Measurements from ENCODE around the gene CXCR6. TPM values are rescaled to one million over a fixed set of nuclear protein-coding genes. Genes with fewer than 3 reads are reported as not detected.

The CXCR6 gene
- total RNA-seq, 1 experiment from 2014 or later: not detected

DNA sequence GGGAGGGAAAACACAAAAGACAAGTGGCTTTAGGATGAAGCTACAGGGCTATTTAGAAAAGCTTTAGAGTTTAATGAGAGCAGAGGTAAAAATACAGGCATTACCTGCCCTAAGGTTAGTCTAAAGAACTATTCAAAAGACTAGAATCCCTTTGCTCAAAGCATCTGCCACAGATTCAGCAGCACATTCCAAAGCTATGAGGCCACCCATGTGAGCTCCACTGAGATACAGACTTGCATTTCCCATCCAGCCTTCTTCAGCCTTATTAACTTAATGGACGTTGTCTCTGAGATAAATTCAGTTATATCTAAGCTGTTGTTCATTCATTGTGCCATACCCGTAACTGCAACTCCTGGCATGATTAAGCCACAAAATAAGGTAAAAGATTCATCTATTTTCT is 25.4 kb downstream of the CXCR6 start:
- Histone ChIP-seq H3K4ac (ENCODE audit: low read depth, low read length) (no peak overlapping the region), H3K4me1 (ENCODE audit: insufficient read depth, low read length) (no peaks in the 10 kb centered on the region), H3K79me1 (ENCODE audit: insufficient read depth, low read depth, low read length, poor library complexity, severe bottlenecking) (no peaks in the 10 kb centered on the region), H3K56ac (ENCODE audit: insufficient read length, low read depth, low read length) (no peak overlapping the region), H3K27ac (ENCODE audit: insufficient read length, low read depth, low read length) (no peak overlapping the region), H2BK120ac (ENCODE audit: low read depth, low read length, poor library complexity, severe bottlenecking) (no peak overlapping the region), H2BK5ac (ENCODE audit: insufficient read length, low read length) (no peak overlapping the region), H3K4me2 (ENCODE audit: insufficient read depth, insufficient read length, low read length) (no peak overlapping the region), H3K14ac (ENCODE audit: insufficient read depth, low read length) (no peak overlapping the region), H4K20me1 (ENCODE audit: control insufficient read depth, insufficient read depth, insufficient read length) (no peaks in the 10 kb centered on the region), H2AFZ (ENCODE audit: low read length) (no peak overlapping the region), H3K23me2 (ENCODE audit: insufficient read length, low read depth, low read length, poor library complexity, severe bottlenecking) (no peaks in the 10 kb centered on the region), H3K27me3 (ENCODE audit: insufficient read depth, low read length) (no peaks in the 10 kb centered on the region), H2BK12ac (ENCODE audit: insufficient read length, low read depth, low read length) (no peak overlapping the region), H3K23ac (ENCODE audit: insufficient read length, low read depth, low read length) (no peak overlapping the region), H2BK20ac (ENCODE audit: low read depth, low read length, poor library complexity, severe bottlenecking) (no peak overlapping the region), H4K8ac (replicated peaks; ENCODE audit: insufficient read length, low read depth, low read length) (no peak overlapping the region), H2BK15ac (ENCODE audit: low read depth, low read length) (no peak overlapping the region), H4K5ac (ENCODE audit: insufficient read length, low read depth, low read length) (no peak overlapping the region), H3K9me3 (ENCODE audit: control insufficient read depth, low read depth, low read length) (no peaks in the 10 kb centered on the region), H3K79me2 (ENCODE audit: insufficient read depth, low read length) (no peaks in the 10 kb centered on the region), H4K91ac (ENCODE audit: insufficient read length, low read depth, low read length) (no peak overlapping the region), H2AK5ac (ENCODE audit: insufficient read length, low read length) (no peak overlapping the region), H3T11ph (ENCODE audit: low read length) (no peak overlapping the region), H3K18ac (ENCODE audit: insufficient read length, low read depth, low read length) (no peak overlapping the region), H3K9ac (ENCODE audit: extremely low read depth, insufficient read length, low read length) (no peak overlapping the region)
- no peak for TF ChIP-seq CTCF (conservative IDR thresholded peaks at IDR 0.05)
- H3K36me3 Mint-ChIP-seq (ENCODE audit: insufficient read depth in 1 of 3, low read depth in 3 of 3): peaks cover 16 to 80% (median 74%) of the 10 kb centered on the region in 3 experiments; a peak in 6 of 7 replicates
- H3K4me3 Mint-ChIP-seq: no peak overlapping the region
- H3K9me3 Mint-ChIP-seq: no peaks in the 10 kb centered on the region
- H3K27me3 Mint-ChIP-seq (ENCODE audit: low read depth): peaks cover 1% of the 10 kb centered on the region; the same call in 1 of the 2 replicates
- H3K4me1 Mint-ChIP-seq: no peaks in the 10 kb centered on the region
- WGBS (ENCODE audit: extremely low coverage, insufficient read length, low lambda C conversion rate): no CpG with 5 or more reads among the region's 2 CpGs
- no peak for DNase-seq
- H3K27ac Mint-ChIP-seq: peak overlapping the region in 2 of 3 experiments; percentile 41 to 61; a peak in 1 of 7 replicates

All from H9 (cell line).